GM23338 (cell line): Measurements from ENCODE around the gene ACSF3. TPM values are rescaled to one million over a fixed set of nuclear protein-coding genes. Genes with fewer than 3 reads are reported as not detected.
"Not testable (repeated sequence)": the region's sequence is repeated elsewhere in the genome, so short reads cannot be mapped to it uniquely, and the experiment has no call there.

Experiments
- ATAC-seq: fragments of 200-7000 bp; cut with Tn5 transposase; 3 replicates; pipeline ENCODE4 v1.9.1; 2020
- DNase-seq: peaks from one replicate; pipeline ENCODE4 v3.0.0-alpha.2; 2015; ENCODE audit warnings: low spot score
- H2AFZ ChIP-seq: fragments of 200-600 bp; sonication (generic); 2 replicates; pipeline ENCODE4 v1.8.0; 2016; ENCODE audit warnings: antibody characterized with exemption, mild to moderate bottlenecking, moderate library complexity
- H3F3A ChIP-seq: fragments of 200-600 bp; sonication (generic); replicated peaks from 2 replicates; pipeline ENCODE4 v1.8.0; 2017; ENCODE audit warnings: antibody characterized with exemption, mixed run types, low read depth
- H3K27ac ChIP-seq: fragments of 200-600 bp; sonication (generic); 2 replicates; pipeline ENCODE4 v1.6.1; 2016; ENCODE audit warnings: low read depth
- H3K27me3 ChIP-seq: fragments of 200-600 bp; sonication (generic); 2 replicates; pipeline ENCODE4 v1.8.0; 2016; ENCODE audit warnings: mild to moderate bottlenecking, mixed run types, moderate library complexity; ENCODE audit not compliant: insufficient read depth
- H3K36me3 ChIP-seq: fragments of 200-600 bp; sonication (generic); 2 replicates; pipeline ENCODE4 v1.8.0; 2016; ENCODE audit warnings: mild to moderate bottlenecking; ENCODE audit not compliant: insufficient read depth
- H3K4me1 ChIP-seq: fragments of 200-600 bp; sonication (generic); 2 replicates; pipeline ENCODE4 v1.8.0; 2016; ENCODE audit warnings: mild to moderate bottlenecking, moderate library complexity; ENCODE audit not compliant: insufficient read depth
- H3K4me2 ChIP-seq: fragments of 200-600 bp; sonication (generic); 2 replicates; pipeline ENCODE4 v1.7.1; 2017; ENCODE audit warnings: mixed run types
- H3K4me3 ChIP-seq: fragments of 200-600 bp; sonication (generic); 2 replicates; pipeline ENCODE4 v1.6.1; 2016; ENCODE audit warnings: mixed run types
- H3K79me2 ChIP-seq: fragments of 200-600 bp; sonication (generic); replicated peaks from 2 replicates; pipeline ENCODE4 v1.8.0; 2017; ENCODE audit warnings: mild to moderate bottlenecking; ENCODE audit not compliant: insufficient read depth
- H3K9me2 ChIP-seq: fragments of 200-600 bp; sonication (generic); 2 replicates; pipeline ENCODE4 v1.8.0; 2017; ENCODE audit not compliant: insufficient read depth
- H4K20me1 ChIP-seq: fragments of 200-600 bp; sonication (generic); replicated peaks from 2 replicates; pipeline ENCODE4 v1.8.0; 2017; ENCODE audit warnings: mild to moderate bottlenecking; ENCODE audit not compliant: insufficient read depth
- H3K27ac Mint-ChIP-seq: 2 replicates; pipeline ENCODE4 v1.8.0; 2020; ENCODE audit warnings: inconsistent platforms, mild to moderate bottlenecking, moderate library complexity, mixed read lengths
- H3K27me3 Mint-ChIP-seq: 3 replicates; pipeline ENCODE4 v1.8.0; 2022; ENCODE audit warnings: low read depth, mild to moderate bottlenecking, moderate library complexity, mixed read lengths, inconsistent platforms; ENCODE audit not compliant: insufficient read depth, poor library complexity
- H3K36me3 Mint-ChIP-seq: 3 replicates; pipeline ENCODE4 v1.8.0; 2021; ENCODE audit warnings: low read depth, mild to moderate bottlenecking, inconsistent platforms, moderate library complexity, mixed read lengths
- H3K4me1 Mint-ChIP-seq: 3 replicates; pipeline ENCODE4 v1.8.0; 2020; ENCODE audit warnings: mild to moderate bottlenecking, inconsistent platforms, mixed read lengths
- H3K4me3 Mint-ChIP-seq: 3 replicates; pipeline ENCODE4 v1.8.0; 2021; ENCODE audit warnings: moderate library complexity, mild to moderate bottlenecking, inconsistent platforms, mixed read lengths
- H3K9me3 Mint-ChIP-seq: 3 replicates; pipeline ENCODE4 v1.8.0; 2020; ENCODE audit warnings: moderate library complexity, mild to moderate bottlenecking, inconsistent platforms, mixed read lengths
- EZH2 ChIP-seq: fragments of 200-600 bp; sonication (generic); IDR thresholded peaks from one replicate; pipeline ENCODE4 v1.8.0; 2017; ENCODE audit warnings: antibody characterized with exemption, mild to moderate bottlenecking, low read depth; ENCODE audit not compliant: unreplicated experiment
- EZH2phosphoT487 ChIP-seq: fragments of 200-600 bp; sonication (generic); IDR thresholded peaks from one replicate; pipeline ENCODE4 v1.8.1; 2018; ENCODE audit warnings: antibody characterized with exemption; ENCODE audit not compliant: unreplicated experiment
- NANOG ChIP-seq: IDR thresholded peaks from 2 replicates; pipeline ENCODE4 v1.6.1; 2016; ENCODE audit warnings: antibody characterized with exemption, borderline replicate concordance
- STAT1 ChIP-seq: IDR thresholded peaks from one replicate; pipeline ENCODE4 v1.6.1; 2016; ENCODE audit warnings: antibody characterized with exemption; ENCODE audit not compliant: unreplicated experiment
- ZNF331 ChIP-seq: fragments of 250-450 bp; sonication (Bioruptor Pico); IDR thresholded peaks from 2 replicates; pipeline ENCODE4 v1.5.0; 2020; ENCODE audit warnings: low read depth, mild to moderate bottlenecking, moderate library complexity
- polyA plus RNA-seq: library from polyadenylated mRNA; unstranded; fragments of >200 nt; fragmentation: Nextera tagmentation; extraction: Ambion mirVana; gene quantifications from 2 replicates; pipeline ENCODE4 v1.2.1, GENCODE V29; 2016
- total RNA-seq: library from RNA; depleted of rRNA; stranded (reverse); fragments of >200 nt; shearing (Covaris generic); gene quantifications from 2 replicates; pipeline ENCODE4 v1.2.3, GENCODE V29; 2014
- TF ChIP-seq, protein P1 (sequence below): fragments of 250-450 bp; sonication (Bioruptor Pico); IDR thresholded peaks from 2 replicates; pipeline ENCODE4 v1.5.0; 2020; ENCODE audit warnings: mild to moderate bottlenecking, moderate library complexity
- TF ChIP-seq, protein P2 (sequence below): IDR thresholded peaks from one replicate; pipeline ENCODE4 v1.6.1; 2018; ENCODE audit warnings: antibody characterized with exemption; ENCODE audit not compliant: unreplicated experiment
- TF ChIP-seq, protein P3 (sequence below), 2 experiments: fragments of 200-600 bp in 1 of 2; sonication (generic) in 1 of 2; conservative IDR thresholded peaks; 2 replicates each; pipeline versions ENCODE4 v1.5.1 to v1.6.1; 2016 to 2017; ENCODE audit warnings: antibody characterized with exemption in 2 of 2, low read depth in 2 of 2, mild to moderate bottlenecking in 2 of 2, moderate library complexity in 1 of 2

The ACSF3 gene
- total and polyA plus RNA-seq, 2 experiments from 2014 or later: 12.8 to 23.1 TPM

DNA sequence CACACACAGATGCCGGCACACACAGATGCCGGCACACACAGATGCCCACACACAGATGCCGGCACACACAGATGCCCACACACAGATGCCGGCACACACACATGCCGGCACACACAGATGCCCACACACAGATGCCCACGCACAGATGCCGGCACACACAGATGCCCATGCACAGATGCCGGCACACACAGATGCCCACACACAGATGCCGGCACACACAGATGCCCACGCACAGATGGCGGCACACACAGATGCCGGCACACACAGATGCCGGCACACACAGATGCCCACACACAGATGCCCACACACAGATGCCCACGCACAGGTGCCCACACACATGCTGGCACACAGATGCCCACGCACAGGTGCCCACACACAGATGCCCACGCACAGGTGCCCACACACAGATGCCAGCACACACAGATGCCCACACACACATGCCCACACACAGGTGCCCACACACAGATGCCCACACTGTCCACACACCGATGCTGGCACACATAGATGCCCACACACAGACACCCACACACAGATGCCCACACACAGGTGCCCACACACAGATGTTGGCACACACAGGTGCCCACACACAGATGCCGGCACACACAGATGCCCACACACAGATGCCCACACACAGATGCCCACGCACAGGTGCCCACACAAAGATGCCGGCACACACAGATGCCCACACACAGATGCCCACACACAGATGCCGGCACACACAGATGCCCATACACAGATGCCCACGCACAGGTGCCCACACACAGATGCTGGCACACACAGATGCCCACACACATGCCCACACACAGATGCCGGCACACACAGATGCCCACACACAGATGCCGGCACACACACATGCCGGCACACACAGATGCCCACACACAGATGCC lies 95.1 kb downstream of the ACSF3 start:
- not testable (repeated sequence) for H3K4me1 Mint-ChIP-seq, H3K9me2 ChIP-seq, ATAC-seq, H3K4me1 ChIP-seq, H3F3A ChIP-seq, H4K20me1 ChIP-seq, H3K27ac Mint-ChIP-seq, H3K4me3 ChIP-seq, H2AFZ ChIP-seq, H3K36me3 ChIP-seq, H3K36me3 Mint-ChIP-seq, H3K27ac ChIP-seq, H3K79me2 ChIP-seq, H3K4me3 Mint-ChIP-seq, H3K27me3 ChIP-seq, DNase-seq, H3K4me2 ChIP-seq, H3K9me3 Mint-ChIP-seq
- H3K27me3 Mint-ChIP-seq: peaks cover 12% of the 10 kb centered on the region

DNA sequence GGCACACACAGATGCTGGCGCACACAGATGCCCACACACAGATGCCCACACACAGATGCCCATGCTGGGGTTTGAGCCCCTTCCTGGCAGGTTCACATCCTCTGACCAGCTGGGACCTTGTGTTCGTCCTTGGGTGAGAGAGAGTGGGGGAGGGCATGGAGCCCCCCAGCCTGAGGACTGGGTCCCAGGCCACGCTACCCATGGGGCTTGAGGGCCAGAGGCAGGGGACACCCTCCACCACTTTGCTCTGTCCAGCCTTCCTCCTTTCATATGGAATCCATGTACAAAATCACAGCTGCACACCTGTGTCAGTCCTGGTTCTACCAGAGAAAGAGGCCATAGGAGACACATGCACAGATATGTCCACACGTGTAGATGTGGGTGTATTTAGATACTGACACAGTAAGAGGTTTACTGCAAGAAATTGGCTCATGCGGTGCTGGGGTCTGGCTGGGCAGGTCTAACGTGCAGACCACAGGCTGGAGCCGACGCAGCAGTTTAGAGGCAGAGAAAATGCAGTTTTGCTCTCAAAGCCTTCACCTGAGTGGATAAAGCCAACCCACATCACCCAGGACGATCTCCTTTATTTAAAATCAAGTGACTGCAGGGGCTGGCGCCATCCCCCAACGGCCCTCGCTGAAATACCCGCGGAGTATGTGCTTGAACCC lies 95.8 kb downstream of the ACSF3 start:
- Histone ChIP-seq H3K27me3 (no peaks in the 10 kb centered on the region), H2AFZ (no peak overlapping the region), H3K27ac (no peak overlapping the region), H3K4me2 (no peak overlapping the region), H3K9me2 (no peaks in the 10 kb centered on the region), H3K4me1 (no peaks in the 10 kb centered on the region), H4K20me1 (no peaks in the 10 kb centered on the region), H3K79me2 (no peaks in the 10 kb centered on the region), H3K36me3 (no peaks in the 10 kb centered on the region), H3K4me3 (no peak overlapping the region), H3F3A (no peaks in the 10 kb centered on the region)
- H3K4me1 Mint-ChIP-seq: no peaks in the 10 kb centered on the region
- DNase-seq (no peak), ATAC-seq (no peak)
- no peak overlapping the region for H3K4me3 Mint-ChIP-seq
- no peaks in the 10 kb centered on the region for H3K36me3 Mint-ChIP-seq
- peaks cover 12% of the 10 kb centered on the region for H3K27me3 Mint-ChIP-seq
- H3K9me3 Mint-ChIP-seq: peaks cover 8% of the 10 kb centered on the region; the same call in 2 of the 3 replicates
- H3K27ac Mint-ChIP-seq: no peak overlapping the region
- TF ChIP-seq, protein P1, sequence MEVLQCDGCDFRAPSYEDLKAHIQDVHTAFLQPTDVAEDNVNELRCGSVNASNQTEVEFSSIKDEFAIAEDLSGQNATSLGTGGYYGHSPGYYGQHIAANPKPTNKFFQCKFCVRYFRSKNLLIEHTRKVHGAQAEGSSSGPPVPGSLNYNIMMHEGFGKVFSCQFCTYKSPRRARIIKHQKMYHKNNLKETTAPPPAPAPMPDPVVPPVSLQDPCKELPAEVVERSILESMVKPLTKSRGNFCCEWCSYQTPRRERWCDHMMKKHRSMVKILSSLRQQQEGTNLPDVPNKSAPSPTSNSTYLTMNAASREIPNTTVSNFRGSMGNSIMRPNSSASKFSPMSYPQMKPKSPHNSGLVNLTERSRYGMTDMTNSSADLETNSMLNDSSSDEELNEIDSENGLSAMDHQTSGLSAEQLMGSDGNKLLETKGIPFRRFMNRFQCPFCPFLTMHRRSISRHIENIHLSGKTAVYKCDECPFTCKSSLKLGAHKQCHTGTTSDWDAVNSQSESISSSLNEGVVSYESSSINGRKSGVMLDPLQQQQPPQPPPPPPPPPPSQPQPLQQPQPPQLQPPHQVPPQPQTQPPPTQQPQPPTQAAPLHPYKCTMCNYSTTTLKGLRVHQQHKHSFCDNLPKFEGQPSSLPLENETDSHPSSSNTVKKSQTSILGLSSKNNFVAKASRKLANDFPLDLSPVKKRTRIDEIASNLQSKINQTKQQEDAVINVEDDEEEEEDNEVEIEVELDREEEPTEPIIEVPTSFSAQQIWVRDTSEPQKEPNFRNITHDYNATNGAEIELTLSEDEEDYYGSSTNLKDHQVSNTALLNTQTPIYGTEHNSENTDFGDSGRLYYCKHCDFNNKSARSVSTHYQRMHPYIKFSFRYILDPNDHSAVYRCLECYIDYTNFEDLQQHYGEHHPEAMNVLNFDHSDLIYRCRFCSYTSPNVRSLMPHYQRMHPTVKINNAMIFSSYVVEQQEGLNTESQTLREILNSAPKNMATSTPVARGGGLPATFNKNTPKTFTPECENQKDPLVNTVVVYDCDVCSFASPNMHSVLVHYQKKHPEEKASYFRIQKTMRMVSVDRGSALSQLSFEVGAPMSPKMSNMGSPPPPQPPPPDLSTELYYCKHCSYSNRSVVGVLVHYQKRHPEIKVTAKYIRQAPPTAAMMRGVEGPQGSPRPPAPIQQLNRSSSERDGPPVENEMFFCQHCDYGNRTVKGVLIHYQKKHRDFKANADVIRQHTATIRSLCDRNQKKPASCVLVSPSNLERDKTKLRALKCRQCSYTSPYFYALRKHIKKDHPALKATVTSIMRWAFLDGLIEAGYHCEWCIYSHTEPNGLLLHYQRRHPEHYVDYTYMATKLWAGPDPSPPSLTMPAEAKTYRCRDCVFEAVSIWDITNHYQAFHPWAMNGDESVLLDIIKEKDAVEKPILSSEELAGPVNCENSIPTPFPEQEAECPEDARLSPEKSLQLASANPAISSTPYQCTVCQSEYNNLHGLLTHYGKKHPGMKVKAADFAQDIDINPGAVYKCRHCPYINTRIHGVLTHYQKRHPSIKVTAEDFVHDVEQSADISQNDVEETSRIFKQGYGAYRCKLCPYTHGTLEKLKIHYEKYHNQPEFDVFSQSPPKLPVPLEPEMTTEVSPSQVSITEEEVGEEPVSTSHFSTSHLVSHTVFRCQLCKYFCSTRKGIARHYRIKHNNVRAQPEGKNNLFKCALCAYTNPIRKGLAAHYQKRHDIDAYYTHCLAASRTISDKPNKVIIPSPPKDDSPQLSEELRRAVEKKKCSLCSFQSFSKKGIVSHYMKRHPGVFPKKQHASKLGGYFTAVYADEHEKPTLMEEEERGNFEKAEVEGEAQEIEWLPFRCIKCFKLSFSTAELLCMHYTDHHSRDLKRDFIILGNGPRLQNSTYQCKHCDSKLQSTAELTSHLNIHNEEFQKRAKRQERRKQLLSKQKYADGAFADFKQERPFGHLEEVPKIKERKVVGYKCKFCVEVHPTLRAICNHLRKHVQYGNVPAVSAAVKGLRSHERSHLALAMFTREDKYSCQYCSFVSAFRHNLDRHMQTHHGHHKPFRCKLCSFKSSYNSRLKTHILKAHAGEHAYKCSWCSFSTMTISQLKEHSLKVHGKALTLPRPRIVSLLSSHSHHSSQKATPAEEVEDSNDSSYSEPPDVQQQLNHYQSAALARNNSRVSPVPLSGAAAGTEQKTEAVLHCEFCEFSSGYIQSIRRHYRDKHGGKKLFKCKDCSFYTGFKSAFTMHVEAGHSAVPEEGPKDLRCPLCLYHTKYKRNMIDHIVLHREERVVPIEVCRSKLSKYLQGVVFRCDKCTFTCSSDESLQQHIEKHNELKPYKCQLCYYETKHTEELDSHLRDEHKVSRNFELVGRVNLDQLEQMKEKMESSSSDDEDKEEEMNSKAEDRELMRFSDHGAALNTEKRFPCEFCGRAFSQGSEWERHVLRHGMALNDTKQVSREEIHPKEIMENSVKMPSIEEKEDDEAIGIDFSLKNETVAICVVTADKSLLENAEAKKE (CRISPR knock-in tag): no peak
- TF ChIP-seq ZNF331 (CRISPR knock-in tag): no peak
- no peak for TF ChIP-seq EZH2
- no peak for TF ChIP-seq NANOG
- TF ChIP-seq, protein P2, sequence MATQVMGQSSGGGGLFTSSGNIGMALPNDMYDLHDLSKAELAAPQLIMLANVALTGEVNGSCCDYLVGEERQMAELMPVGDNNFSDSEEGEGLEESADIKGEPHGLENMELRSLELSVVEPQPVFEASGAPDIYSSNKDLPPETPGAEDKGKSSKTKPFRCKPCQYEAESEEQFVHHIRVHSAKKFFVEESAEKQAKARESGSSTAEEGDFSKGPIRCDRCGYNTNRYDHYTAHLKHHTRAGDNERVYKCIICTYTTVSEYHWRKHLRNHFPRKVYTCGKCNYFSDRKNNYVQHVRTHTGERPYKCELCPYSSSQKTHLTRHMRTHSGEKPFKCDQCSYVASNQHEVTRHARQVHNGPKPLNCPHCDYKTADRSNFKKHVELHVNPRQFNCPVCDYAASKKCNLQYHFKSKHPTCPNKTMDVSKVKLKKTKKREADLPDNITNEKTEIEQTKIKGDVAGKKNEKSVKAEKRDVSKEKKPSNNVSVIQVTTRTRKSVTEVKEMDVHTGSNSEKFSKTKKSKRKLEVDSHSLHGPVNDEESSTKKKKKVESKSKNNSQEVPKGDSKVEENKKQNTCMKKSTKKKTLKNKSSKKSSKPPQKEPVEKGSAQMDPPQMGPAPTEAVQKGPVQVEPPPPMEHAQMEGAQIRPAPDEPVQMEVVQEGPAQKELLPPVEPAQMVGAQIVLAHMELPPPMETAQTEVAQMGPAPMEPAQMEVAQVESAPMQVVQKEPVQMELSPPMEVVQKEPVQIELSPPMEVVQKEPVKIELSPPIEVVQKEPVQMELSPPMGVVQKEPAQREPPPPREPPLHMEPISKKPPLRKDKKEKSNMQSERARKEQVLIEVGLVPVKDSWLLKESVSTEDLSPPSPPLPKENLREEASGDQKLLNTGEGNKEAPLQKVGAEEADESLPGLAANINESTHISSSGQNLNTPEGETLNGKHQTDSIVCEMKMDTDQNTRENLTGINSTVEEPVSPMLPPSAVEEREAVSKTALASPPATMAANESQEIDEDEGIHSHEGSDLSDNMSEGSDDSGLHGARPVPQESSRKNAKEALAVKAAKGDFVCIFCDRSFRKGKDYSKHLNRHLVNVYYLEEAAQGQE: no peak
- TF ChIP-seq STAT1: no peak
- TF ChIP-seq EZH2phosphoT487: no peak
- TF ChIP-seq, protein P3, sequence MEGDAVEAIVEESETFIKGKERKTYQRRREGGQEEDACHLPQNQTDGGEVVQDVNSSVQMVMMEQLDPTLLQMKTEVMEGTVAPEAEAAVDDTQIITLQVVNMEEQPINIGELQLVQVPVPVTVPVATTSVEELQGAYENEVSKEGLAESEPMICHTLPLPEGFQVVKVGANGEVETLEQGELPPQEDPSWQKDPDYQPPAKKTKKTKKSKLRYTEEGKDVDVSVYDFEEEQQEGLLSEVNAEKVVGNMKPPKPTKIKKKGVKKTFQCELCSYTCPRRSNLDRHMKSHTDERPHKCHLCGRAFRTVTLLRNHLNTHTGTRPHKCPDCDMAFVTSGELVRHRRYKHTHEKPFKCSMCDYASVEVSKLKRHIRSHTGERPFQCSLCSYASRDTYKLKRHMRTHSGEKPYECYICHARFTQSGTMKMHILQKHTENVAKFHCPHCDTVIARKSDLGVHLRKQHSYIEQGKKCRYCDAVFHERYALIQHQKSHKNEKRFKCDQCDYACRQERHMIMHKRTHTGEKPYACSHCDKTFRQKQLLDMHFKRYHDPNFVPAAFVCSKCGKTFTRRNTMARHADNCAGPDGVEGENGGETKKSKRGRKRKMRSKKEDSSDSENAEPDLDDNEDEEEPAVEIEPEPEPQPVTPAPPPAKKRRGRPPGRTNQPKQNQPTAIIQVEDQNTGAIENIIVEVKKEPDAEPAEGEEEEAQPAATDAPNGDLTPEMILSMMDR (conservative IDR thresholded peaks at IDR 0.05; ENCODE audit: low read depth in 2 of 2): no peak
